Tibial artery (tissue), 4 donors: ENCODE results near the gene FUS.
"Not testable (repeated sequence)": the region's sequence is repeated elsewhere in the genome, so short reads cannot be mapped to it uniquely, and the experiment has no call there.

Source experiments
- DNase-seq, 2 donors: peaks; one replicate each; pipeline ENCODE4 v3.0.0-alpha.2; 2019
- H3K27ac ChIP-seq, 2 donors: fragments of 200-600 bp; sonication (generic) in 1 of 2; 1 replicate in 1 of 2; 2 replicates in 1 of 2; pipeline ENCODE4 v1.5.1; 2018 to 2019; ENCODE audit warnings: mild to moderate bottlenecking in 1 of 2
- H3K27me3 ChIP-seq, 2 donors: fragments of 200-600 bp; sonication (generic) in 1 of 2; one replicate each; pipeline versions ENCODE4 v1.5.1 to v1.6.0; 2016 to 2019
- H3K36me3 ChIP-seq, 3 donors: fragments of 200-600 bp; sonication (generic) in 2 of 3; one replicate each; pipeline ENCODE4 v1.5.1; 2016 to 2019; ENCODE audit warnings: mild to moderate bottlenecking in 2 of 3
- H3K4me1 ChIP-seq, 4 donors: fragments of 200-600 bp; sonication (generic) in 2 of 4; 1 replicate in 3 of 4; 2 replicates in 1 of 4; pipeline ENCODE4 v1.5.1; 2016 to 2019
- H3K4me3 ChIP-seq, 2 donors: fragments of 200-600 bp; sonication (generic) in 1 of 2; 1 replicate in 1 of 2; 2 replicates in 1 of 2; pipeline ENCODE4 v1.5.1; 2018 to 2019; ENCODE audit warnings: mild to moderate bottlenecking in 2 of 2
- H3K9me3 ChIP-seq, 3 donors: fragments of 200-600 bp; sonication (generic) in 1 of 3; one replicate each; pipeline ENCODE4 v1.5.1; 2016 to 2019
- CTCF ChIP-seq, 2 experiments: fragments of 200-600 bp in 1 of 2; fragments of 450-650 bp in 1 of 2; IDR thresholded peaks; one replicate each; pipeline ENCODE4 v1.5.1; 2017 to 2019; ENCODE audit warnings: antibody characterized with exemption in 2 of 2, mild to moderate bottlenecking in 1 of 2, moderate library complexity in 1 of 2
- intact Hi-C: fragments of 100-400 bp; cut with DNase I; formaldehyde crosslinking; loops from one replicate; pipeline ENCODE4 v1.15.0; 2023; ENCODE audit warnings: low total_unique reads

The FUS gene

GRCh38 chr16:31142109-31143010 lies 37.6 kb upstream of the FUS start:
- H3K4me3 ChIP-seq = peak overlapping the region; percentile 51 to 64
- intact Hi-C loops = loop anchor here (10.0 kb wide), 1 partner anchor 158 kb away; the partner anchor contains the start of gene HSD3B7
- peaks cover 4 to 33% (median 19%) of the 10 kb centered on the region in 4 donors for H3K4me1 ChIP-seq
- H3K9me3 ChIP-seq = no peaks in the 10 kb centered on the region
- no peaks in the 10 kb centered on the region for H3K36me3 ChIP-seq
- H3K27me3 ChIP-seq = peaks cover 0 to 10% of the 10 kb centered on the region in 2 donors
- DNase-seq = peak; percentile 99 to 100
- peak overlapping the region; percentile 73 to 78 for H3K27ac ChIP-seq
- peak; percentile 96 to 99 for TF ChIP-seq CTCF (IDR thresholded peaks at IDR 0.05)

GRCh38 chr16:31143011-31143693 lies 36.8 kb upstream of the FUS start:
- Histone ChIP-seq H3K27me3 (peaks cover 0 to 15% of the 10 kb centered on the region in 2 donors), H3K36me3 (no peaks in the 10 kb centered on the region), H3K9me3 (no peaks in the 10 kb centered on the region), H3K4me1 (peaks cover 4 to 32% (median 19%) of the 10 kb centered on the region in 4 donors), H3K27ac (peak overlapping the region; percentile 73 to 78), H3K4me3 (peak overlapping the region; percentile 51 to 64)
- intact Hi-C loops = loop anchor here (10.0 kb wide), 1 partner anchor 158 kb away; the partner anchor contains the start of gene HSD3B7
- DNase-seq = peak in 1 of 2 donors; percentile 46
- no peak for TF ChIP-seq CTCF (IDR thresholded peaks at IDR 0.05)

GRCh38 chr16:31143694-31144148 lies 36.2 kb upstream of the FUS start:
- Histone ChIP-seq H3K27ac (no peak overlapping the region), H3K27me3 (peaks cover 0 to 21% of the 10 kb centered on the region in 2 donors), H3K4me3 (no peak overlapping the region), H3K36me3 (no peaks in the 10 kb centered on the region), H3K4me1 (peaks cover 4 to 31% (median 16%) of the 10 kb centered on the region in 4 donors), H3K9me3 (no peaks in the 10 kb centered on the region)
- no peak for TF ChIP-seq CTCF (IDR thresholded peaks at IDR 0.05)
- intact Hi-C loops = loop anchor here (10.0 kb wide), 1 partner anchor 159 kb away; the partner anchor contains the start of gene HSD3B7
- DNase-seq = no peak

- Histone ChIP-seq H3K27me3 (peaks cover 0 to 28% of the 10 kb centered on the region in 2 donors), H3K4me1 (peaks cover 4 to 29% (median 13%) of the 10 kb centered on the region in 4 donors)
- intact Hi-C loops = loop anchor here (10.0 kb wide), 1 partner anchor 160 kb away; the partner anchor contains the start of gene HSD3B7
- H3K4me3 ChIP-seq, H3K9me3 ChIP-seq, H3K27ac ChIP-seq, H3K36me3 ChIP-seq, DNase-seq: not testable (repeated sequence)
These were observed 35.5 kb upstream of the FUS start for GRCh38 chr16:31144418-31144817.

GRCh38 chr16:31145398-31145990 lies 34.4 kb upstream of the FUS start:
- TF ChIP-seq CTCF (IDR thresholded peaks at IDR 0.05) = no peak
- Histone ChIP-seq H3K27ac (no peak overlapping the region), H3K4me3 (no peak overlapping the region), H3K4me1 (peaks cover 4 to 29% (median 13%) of the 10 kb centered on the region in 4 donors), H3K9me3 (no peaks in the 10 kb centered on the region), H3K36me3 (no peaks in the 10 kb centered on the region), H3K27me3 (peaks cover 0 to 38% of the 10 kb centered on the region in 2 donors)
- DNase-seq = no peak
- intact Hi-C loops = loop anchor here (10.0 kb wide), 1 partner anchor 161 kb away; the partner anchor contains the start of gene HSD3B7
